Measurements from ENCODE around the gene TOM1L2. TPM values are rescaled to one million over a fixed set of nuclear protein-coding genes. Genes with fewer than 3 reads are reported as not detected.

Gene TOM1L2
- total and polyA plus RNA-seq, 2 experiments from 2014 or later: 25.5 to 31.0 TPM

- no peak for DNase-seq
- no peak for TF ChIP-seq EZH2 (IDR thresholded peaks at IDR 0.05; ENCODE audit: insufficient read depth, poor library complexity, severe bottlenecking)
- no peak for TF ChIP-seq EZH2phosphoT487 (IDR thresholded peaks at IDR 0.05; ENCODE audit: insufficient read depth, low read depth)
- H3K9me2 ChIP-seq (ENCODE audit: insufficient read depth): no peaks in the 10 kb centered on the region
- no peak overlapping the region for H3K4me2 ChIP-seq (ENCODE audit: unreplicated experiment)
- H3K36me3 ChIP-seq (ENCODE audit: low read depth): no peaks in the 10 kb centered on the region
- H3K27me3 ChIP-seq (replicated peaks; ENCODE audit: insufficient read depth): no peaks in the 10 kb centered on the region
- no peaks in the 10 kb centered on the region for H3K79me2 ChIP-seq (ENCODE audit: insufficient read depth)
- no peak overlapping the region for H3K9ac ChIP-seq
- peaks cover 17% of the 10 kb centered on the region for H3F3A ChIP-seq (ENCODE audit: insufficient read depth)
- WGBS, 2 experiments (ENCODE audit: low coverage in 1 of 2, low lambda C conversion rate in 2 of 2, missing lambda C conversion rate in 2 of 2): 95 to 97% methylated on average over 5 of the region's 5 CpGs
- peaks cover 19% of the 10 kb centered on the region for H3K4me1 ChIP-seq (ENCODE audit: insufficient read depth)
- H2AFZ ChIP-seq: no peak overlapping the region
- no peak overlapping the region for H3K27ac ChIP-seq
- H4K20me1 ChIP-seq (ENCODE audit: insufficient read depth): no peaks in the 10 kb centered on the region
- H3K9me3 ChIP-seq (ENCODE audit: low read depth): no peaks in the 10 kb centered on the region
- in situ Hi-C loops (cut with MboI): no loop called here
- H3K4me3 ChIP-seq: no peak overlapping the region
These were observed 39.1 kb upstream of the TOM1L2 start for GRCh38 chr17:18011286-18011685.

GRCh38 chr17:18009609-18010420, 37.6 kb upstream of the TOM1L2 start:
- H3K4me2 ChIP-seq (ENCODE audit: unreplicated experiment): peak overlapping the region; percentile 31
- H2AFZ ChIP-seq: no peak overlapping the region
- H3K9ac ChIP-seq: peak overlapping the region; percentile 30; the same call in 1 of the 2 replicates
- WGBS, 2 experiments (ENCODE audit: low coverage in 1 of 2, low lambda C conversion rate in 2 of 2, missing lambda C conversion rate in 2 of 2): 88 to 89% methylated on average over 8 of the region's 8 CpGs
- H3K36me3 ChIP-seq (ENCODE audit: low read depth): no peaks in the 10 kb centered on the region
- no peaks in the 10 kb centered on the region for H3K27me3 ChIP-seq (replicated peaks; ENCODE audit: insufficient read depth)
- no peaks in the 10 kb centered on the region for H3K9me3 ChIP-seq (ENCODE audit: low read depth)
- H3K4me1 ChIP-seq (ENCODE audit: insufficient read depth): peaks cover 19% of the 10 kb centered on the region
- H3F3A ChIP-seq (ENCODE audit: insufficient read depth): peaks cover 17% of the 10 kb centered on the region
- no peak overlapping the region for H3K4me3 ChIP-seq
- H3K27ac ChIP-seq: peak overlapping the region; percentile 76
- no peak for TF ChIP-seq EZH2 (IDR thresholded peaks at IDR 0.05; ENCODE audit: insufficient read depth, poor library complexity, severe bottlenecking)
- H3K79me2 ChIP-seq (ENCODE audit: insufficient read depth): no peaks in the 10 kb centered on the region
- no peak for DNase-seq
- H4K20me1 ChIP-seq (ENCODE audit: insufficient read depth): no peaks in the 10 kb centered on the region
- no peaks in the 10 kb centered on the region for H3K9me2 ChIP-seq (ENCODE audit: insufficient read depth)
- in situ Hi-C loops (cut with MboI): no loop called here

- Histone ChIP-seq H4K20me1 (ENCODE audit: insufficient read depth) (no peaks in the 10 kb centered on the region), H3K9me3 (ENCODE audit: low read depth) (no peaks in the 10 kb centered on the region), H3K27me3 (replicated peaks; ENCODE audit: insufficient read depth) (no peaks in the 10 kb centered on the region), H3K27ac (peak overlapping the region; percentile 76), H3K4me2 (ENCODE audit: unreplicated experiment) (peak overlapping the region; percentile 31), H3K9me2 (ENCODE audit: insufficient read depth) (no peaks in the 10 kb centered on the region), H2AFZ (no peak overlapping the region), H3K4me1 (ENCODE audit: insufficient read depth) (peaks cover 19% of the 10 kb centered on the region), H3K36me3 (ENCODE audit: low read depth) (no peaks in the 10 kb centered on the region), H3K9ac (peak overlapping the region; percentile 30), H3F3A (ENCODE audit: insufficient read depth) (peaks cover 17% of the 10 kb centered on the region), H3K79me2 (ENCODE audit: insufficient read depth) (no peaks in the 10 kb centered on the region), H3K4me3 (0 out of 2 replicates have a peak overlapping the region, but pooled peaks have one; percentile 1)
- peak; percentile 90 for DNase-seq
- WGBS, 2 experiments (ENCODE audit: low coverage in 1 of 2, low lambda C conversion rate in 2 of 2, missing lambda C conversion rate in 2 of 2): 68 to 72% methylated on average over 5 of the region's 5 CpGs
- in situ Hi-C loops (cut with MboI): no loop called here
- TF ChIP-seq EZH2 (IDR thresholded peaks at IDR 0.05; ENCODE audit: insufficient read depth, poor library complexity, severe bottlenecking) (no peak), EZH2phosphoT487 (IDR thresholded peaks at IDR 0.05; ENCODE audit: insufficient read depth, low read depth) (no peak)
These were observed 36.5 kb upstream of the TOM1L2 start for GRCh38 chr17:18008496-18009268.

GRCh38 chr17:18006495-18007239, 34.5 kb upstream of the TOM1L2 start:
- H3K27ac ChIP-seq: no peak overlapping the region
- H3K9me2 ChIP-seq (ENCODE audit: insufficient read depth): no peaks in the 10 kb centered on the region
- peaks cover 17% of the 10 kb centered on the region for H3F3A ChIP-seq (ENCODE audit: insufficient read depth)
- in situ Hi-C loops (cut with MboI): no loop called here
- no peak overlapping the region for H3K4me3 ChIP-seq
- DNase-seq: no peak
- H3K36me3 ChIP-seq (ENCODE audit: low read depth): no peaks in the 10 kb centered on the region
- H3K9ac ChIP-seq: no peak overlapping the region
- no peak overlapping the region for H3K4me2 ChIP-seq (ENCODE audit: unreplicated experiment)
- H4K20me1 ChIP-seq (ENCODE audit: insufficient read depth): no peaks in the 10 kb centered on the region
- no peaks in the 10 kb centered on the region for H3K9me3 ChIP-seq (ENCODE audit: low read depth)
- H2AFZ ChIP-seq: no peak overlapping the region
- H3K4me1 ChIP-seq (ENCODE audit: insufficient read depth): peaks cover 22% of the 10 kb centered on the region
- no peaks in the 10 kb centered on the region for H3K79me2 ChIP-seq (ENCODE audit: insufficient read depth)
- TF ChIP-seq EZH2phosphoT487 (IDR thresholded peaks at IDR 0.05; ENCODE audit: insufficient read depth, low read depth) (no peak), EZH2 (IDR thresholded peaks at IDR 0.05; ENCODE audit: insufficient read depth, poor library complexity, severe bottlenecking) (no peak)
- 79 to 80% methylated on average over 26 to 31 of the region's 31 CpGs for WGBS, 2 experiments (ENCODE audit: low coverage in 1 of 2, low lambda C conversion rate in 2 of 2, missing lambda C conversion rate in 2 of 2)
- no peaks in the 10 kb centered on the region for H3K27me3 ChIP-seq (replicated peaks; ENCODE audit: insufficient read depth)
